HFFc6 (cell line): Measurements from ENCODE around the gene ZNF385C. TPM values are rescaled to one million over a fixed set of nuclear protein-coding genes. Genes with fewer than 3 reads are reported as not detected.
"Not testable (repeated sequence)": the region's sequence is repeated elsewhere in the genome, so short reads cannot be mapped to it uniquely, and the experiment has no call there.

Experiments
- DNase-seq: peaks from one replicate; pipeline ENCODE4 v3.0.0-alpha.2; 2018
- H3K27ac Mint-ChIP-seq: 2 replicates; pipeline ENCODE4 v1.8.0; 2020; ENCODE audit warnings: mild to moderate bottlenecking, mixed read lengths
- H3K27me3 Mint-ChIP-seq: 2 replicates; pipeline ENCODE4 v1.8.0; 2021; ENCODE audit warnings: mild to moderate bottlenecking, moderate library complexity, mixed read lengths; ENCODE audit not compliant: insufficient read depth
- H3K36me3 Mint-ChIP-seq: 2 replicates; pipeline ENCODE4 v1.8.0; 2021; ENCODE audit warnings: low read depth, mixed read lengths
- H3K4me1 Mint-ChIP-seq: 2 replicates; pipeline ENCODE4 v1.8.0; 2020; ENCODE audit warnings: low read depth, mixed read lengths
- H3K4me3 Mint-ChIP-seq: 2 replicates; pipeline ENCODE4 v1.8.0; 2020; ENCODE audit warnings: mild to moderate bottlenecking, moderate library complexity, mixed read lengths
- H3K9me3 Mint-ChIP-seq: 2 replicates; pipeline ENCODE4 v1.8.0; 2020; ENCODE audit warnings: mild to moderate bottlenecking, mixed read lengths
- total RNA-seq, 6 experiments: library from RNA; stranded (reverse); fragmentation: NEBNext Ultra II Directional; extraction: Animal tissue kit (Norgen Biotek cat#: 25700); gene quantifications; 2 replicates in 1 of 6; 3 replicates in 5 of 6; pipeline ENCODE4 v1.2.3, GENCODE V29; 2021
- TF ChIP-seq, protein P1 (sequence below): fragments of 200-600 bp; sonication (generic); IDR thresholded peaks from 2 replicates; pipeline ENCODE4 v1.5.0; 2021; ENCODE audit warnings: antibody characterized with exemption, mild to moderate bottlenecking

Gene ZNF385C
- total RNA-seq, 6 experiments from 2014 or later, result not detected

DNA sequence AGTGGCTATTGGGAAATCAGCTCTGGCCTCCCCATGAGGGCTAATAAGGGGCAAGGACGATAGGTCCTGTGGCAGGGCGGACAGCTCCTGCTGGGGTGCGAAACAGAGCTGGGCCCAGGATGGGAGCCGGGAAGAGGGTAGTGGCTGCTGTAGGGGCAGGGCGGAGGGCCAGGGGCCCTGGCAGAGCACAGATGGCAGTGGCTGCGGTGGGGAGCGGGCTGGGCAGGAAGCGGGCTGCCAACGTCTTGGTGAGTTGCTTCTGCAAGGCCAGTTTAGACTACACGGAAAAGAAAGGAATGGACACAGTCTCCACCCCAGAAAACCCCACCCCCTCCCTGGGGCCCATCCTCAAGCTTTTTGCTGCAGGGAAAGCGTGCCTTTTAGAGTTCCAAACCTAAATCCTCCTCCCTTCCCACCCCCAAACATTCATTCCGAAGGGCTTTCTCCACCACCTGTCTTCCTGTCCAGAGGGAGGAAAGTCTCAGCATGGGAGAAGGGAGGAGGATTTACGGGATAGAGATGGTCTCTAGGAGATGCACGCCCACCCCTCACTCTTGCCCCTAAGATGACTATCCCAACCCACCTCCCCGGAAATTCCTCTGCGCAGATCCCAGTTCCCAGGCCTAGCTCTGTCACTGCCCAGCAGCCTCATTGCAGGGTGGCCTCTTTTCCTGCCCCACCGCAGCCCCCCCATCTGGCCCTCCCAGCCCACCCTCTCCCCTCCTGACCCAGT, 71.2 kb downstream of the ZNF385C start:
- Mint-ChIP-seq H3K4me3 (no peak overlapping the region), H3K9me3 (no peaks in the 10 kb centered on the region), H3K36me3 (peaks cover 6% of the 10 kb centered on the region), H3K27ac (no peak overlapping the region), H3K4me1 (peaks cover 33% of the 10 kb centered on the region), H3K27me3 (peaks cover 15% of the 10 kb centered on the region)
- TF ChIP-seq, protein P1, sequence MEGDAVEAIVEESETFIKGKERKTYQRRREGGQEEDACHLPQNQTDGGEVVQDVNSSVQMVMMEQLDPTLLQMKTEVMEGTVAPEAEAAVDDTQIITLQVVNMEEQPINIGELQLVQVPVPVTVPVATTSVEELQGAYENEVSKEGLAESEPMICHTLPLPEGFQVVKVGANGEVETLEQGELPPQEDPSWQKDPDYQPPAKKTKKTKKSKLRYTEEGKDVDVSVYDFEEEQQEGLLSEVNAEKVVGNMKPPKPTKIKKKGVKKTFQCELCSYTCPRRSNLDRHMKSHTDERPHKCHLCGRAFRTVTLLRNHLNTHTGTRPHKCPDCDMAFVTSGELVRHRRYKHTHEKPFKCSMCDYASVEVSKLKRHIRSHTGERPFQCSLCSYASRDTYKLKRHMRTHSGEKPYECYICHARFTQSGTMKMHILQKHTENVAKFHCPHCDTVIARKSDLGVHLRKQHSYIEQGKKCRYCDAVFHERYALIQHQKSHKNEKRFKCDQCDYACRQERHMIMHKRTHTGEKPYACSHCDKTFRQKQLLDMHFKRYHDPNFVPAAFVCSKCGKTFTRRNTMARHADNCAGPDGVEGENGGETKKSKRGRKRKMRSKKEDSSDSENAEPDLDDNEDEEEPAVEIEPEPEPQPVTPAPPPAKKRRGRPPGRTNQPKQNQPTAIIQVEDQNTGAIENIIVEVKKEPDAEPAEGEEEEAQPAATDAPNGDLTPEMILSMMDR, result no peak
- DNase-seq, result no peak

DNA sequence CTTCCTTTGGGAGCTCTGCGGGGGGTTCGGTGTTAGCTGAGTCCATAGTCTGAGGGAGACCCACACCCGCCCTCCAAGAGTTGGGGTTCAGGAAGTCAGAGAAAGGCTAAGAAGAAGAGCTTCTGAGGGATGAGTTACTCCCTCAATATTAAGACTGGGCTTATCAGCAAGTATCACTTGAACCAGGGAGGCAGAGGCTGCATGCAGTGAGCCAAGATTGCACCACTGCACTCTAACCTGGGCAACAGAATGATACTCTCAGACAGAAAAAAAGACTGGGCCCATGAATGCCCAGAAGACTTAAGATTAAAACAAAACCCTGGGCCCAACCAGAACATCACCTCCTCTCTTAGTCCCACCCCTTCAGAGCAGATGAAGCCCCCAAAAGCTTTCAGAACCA, 72.3 kb downstream of the ZNF385C start:
- peaks cover 41% of the 10 kb centered on the region for H3K4me1 Mint-ChIP-seq
- H3K27me3 Mint-ChIP-seq, result peaks cover 6% of the 10 kb centered on the region

DNA sequence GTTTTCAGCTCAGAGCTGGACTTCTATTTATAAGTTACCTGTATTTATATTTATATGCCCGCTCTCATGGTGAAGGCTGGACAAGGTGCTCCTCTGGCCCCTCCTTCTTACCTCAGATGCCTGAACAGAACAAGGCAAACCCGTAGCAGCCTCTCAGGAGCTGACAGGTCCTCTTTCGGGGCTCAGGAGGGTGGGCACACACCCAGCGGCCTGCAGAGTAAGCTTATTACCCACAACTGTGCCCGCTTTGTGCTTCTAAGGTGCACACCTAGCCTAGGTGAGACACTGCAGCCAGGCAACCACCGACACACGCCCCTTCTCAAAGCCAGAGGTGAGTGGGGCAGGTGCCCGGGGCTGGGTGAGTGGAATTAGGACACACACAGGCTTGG, 73.1 kb downstream of the ZNF385C start:
- H3K9me3 Mint-ChIP-seq, result no peaks in the 10 kb centered on the region
- peaks cover 2% of the 10 kb centered on the region for H3K27me3 Mint-ChIP-seq
- peaks cover 17% of the 10 kb centered on the region for H3K36me3 Mint-ChIP-seq
- TF ChIP-seq, protein P1, result peak; percentile 68
- H3K4me3 Mint-ChIP-seq, result peak overlapping the region; percentile 32; the same call in 1 of the 2 replicates
- H3K27ac Mint-ChIP-seq, result peak overlapping the region; percentile 78
- DNase-seq, result no peak
- H3K4me1 Mint-ChIP-seq, result peaks cover 45% of the 10 kb centered on the region

More for the DNA sequence above, 72.3 kb downstream of the ZNF385C start:
- Mint-ChIP-seq H3K27ac (peak overlapping the region; percentile 42; the same call in 1 of the 2 replicates), H3K9me3 (no peaks in the 10 kb centered on the region), H3K36me3 (peaks cover 11% of the 10 kb centered on the region), H3K4me3 (no peak overlapping the region)
- no peak for DNase-seq
- TF ChIP-seq, protein P1, result no peak

DNA sequence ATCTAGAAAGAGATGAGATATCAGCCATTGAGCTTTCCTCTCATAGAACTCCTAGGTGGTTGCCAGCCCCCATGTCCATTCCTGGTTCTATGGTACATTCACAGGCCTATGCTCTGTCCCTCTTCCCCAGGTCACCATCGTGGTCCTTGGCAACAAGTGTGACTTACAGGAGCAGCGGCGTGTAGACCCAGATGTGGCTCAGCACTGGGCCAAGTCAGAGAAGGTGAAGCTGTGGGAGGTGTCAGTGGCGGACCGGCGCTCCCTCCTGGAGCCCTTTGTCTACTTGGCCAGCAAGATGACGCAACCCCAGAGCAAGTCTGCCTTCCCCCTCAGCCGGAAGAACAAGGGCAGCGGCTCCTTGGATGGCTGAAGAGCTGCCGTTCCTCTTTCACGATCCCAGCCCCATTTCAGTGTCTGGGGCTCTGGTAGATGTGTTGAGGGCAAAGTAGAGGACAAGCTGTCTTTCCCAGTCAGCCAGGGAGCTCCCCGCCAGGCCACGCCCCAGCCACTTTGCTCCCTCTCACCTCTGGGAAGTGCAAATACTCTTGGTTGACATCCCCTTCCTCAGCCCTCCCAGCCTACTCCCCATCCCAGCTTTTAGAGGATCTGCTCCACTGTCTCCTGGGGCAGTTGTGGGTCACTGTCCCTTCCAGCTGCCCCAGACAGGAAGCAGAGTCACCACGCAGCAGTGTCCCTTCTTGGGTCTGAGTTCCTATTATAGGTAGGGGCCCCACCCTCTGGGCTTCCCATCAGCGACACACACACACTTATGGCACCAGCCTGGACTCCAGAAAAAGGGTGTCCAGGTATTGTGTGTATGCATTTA, 74.5 kb downstream of the ZNF385C start:
- Mint-ChIP-seq H3K4me1 (peaks cover 55% of the 10 kb centered on the region), H3K27ac (peak overlapping the region; percentile 78), H3K4me3 (no peak overlapping the region), H3K36me3 (peaks cover 22% of the 10 kb centered on the region), H3K9me3 (no peaks in the 10 kb centered on the region), H3K27me3 (peaks cover 2% of the 10 kb centered on the region)
- TF ChIP-seq, protein P1, result no peak
- no peak for DNase-seq

DNA sequence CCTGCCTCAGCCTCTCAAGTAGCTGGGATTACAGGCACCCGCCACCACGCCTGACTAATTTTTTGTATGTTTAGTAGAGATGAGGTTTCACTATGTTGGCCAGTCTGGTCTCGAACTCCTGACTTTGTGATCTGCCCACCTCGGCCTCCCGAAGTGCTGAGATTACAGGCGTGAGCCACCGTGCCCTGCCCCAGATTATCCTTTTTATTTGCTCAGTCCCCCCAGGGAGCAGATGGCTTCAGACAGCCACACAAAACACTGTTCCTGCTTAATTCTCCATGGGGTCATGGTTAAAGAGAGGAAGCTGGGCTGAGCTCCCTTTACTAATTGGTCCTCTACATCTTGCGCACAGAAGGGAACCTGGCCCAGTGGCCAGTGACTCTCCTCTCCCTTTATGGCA, 77.4 kb downstream of the ZNF385C start:
- not testable (repeated sequence) for H3K27me3 Mint-ChIP-seq, H3K9me3 Mint-ChIP-seq, DNase-seq
- H3K4me1 Mint-ChIP-seq, result peaks cover 59% of the 10 kb centered on the region
- H3K36me3 Mint-ChIP-seq, result peaks cover 37% of the 10 kb centered on the region
- peak overlapping the region; percentile 77 for H3K27ac Mint-ChIP-seq
- H3K4me3 Mint-ChIP-seq, result peak overlapping the region; percentile 93
